H1 (cell line): Measurements from ENCODE around the gene WNT9A. TPM values are rescaled to one million over a fixed set of nuclear protein-coding genes. Genes with fewer than 3 reads are reported as not detected.
A peak's percentile ranks its signal among the peaks of the same experiment; 100 is the strongest.

Experiments
- CTCF ChIA-PET: fragments of 300-600 bp; sonication (Branson Sonifier 250); formaldehyde crosslinking; loops from one replicate; lab custom pipeline; 2021; ENCODE audit not compliant: partially characterized antibody; lab: Charles Lee
- POLR2A ChIA-PET: fragments of 300-600 bp; sonication (Branson Sonifier 250); formaldehyde crosslinking; loops from one replicate; lab custom pipeline; 2021; ENCODE audit warnings: inconsistent platforms; ENCODE audit not compliant: partially characterized antibody; lab: Charles Lee
- DNase-seq, 2 experiments: peaks; one replicate each; pipeline versions ENCODE4 v3.0.0 to v3.0.0-alpha.2; 2010 to 2022; ENCODE audit warnings: low spot score in 2 of 2, low read depth in 1 of 2, mixed read lengths in 1 of 2
- FAIRE-seq: peaks from 2 replicates; lab custom pipeline; 2011; peaks lifted over from hg19 to GRCh38; lab: Jason Lieb, UNC
- H2AFZ ChIP-seq: 2 replicates; pipeline ENCODE4 v1.8.1; 2012; ENCODE audit warnings: low read length, inconsistent platforms
- H2AK5ac ChIP-seq: 2 replicates; pipeline ENCODE4 v1.6.1; 2013; ENCODE audit warnings: low read depth, low read length
- H2BK120ac ChIP-seq: replicated peaks from 2 replicates; pipeline ENCODE3; 2013; ENCODE audit warnings: low read depth, low read length, inconsistent platforms
- H2BK12ac ChIP-seq: 2 replicates; pipeline ENCODE4 v1.6.1; 2013; ENCODE audit warnings: low read depth, low read length
- H2BK15ac ChIP-seq: 2 replicates; pipeline ENCODE4 v1.6.1; 2013; ENCODE audit warnings: low read length
- H2BK20ac ChIP-seq: 2 replicates; pipeline ENCODE4 v1.6.1; 2013; ENCODE audit warnings: low read length
- H2BK5ac ChIP-seq: 2 replicates; pipeline ENCODE4 v1.6.1; 2013; ENCODE audit warnings: low read depth, low read length
- H3K14ac ChIP-seq: 2 replicates; pipeline ENCODE4 v1.6.1; 2013; ENCODE audit warnings: inconsistent platforms; ENCODE audit not compliant: insufficient read length
- H3K18ac ChIP-seq: 2 replicates; pipeline ENCODE4 v1.6.1; 2013; ENCODE audit warnings: low read length; ENCODE audit errors: extremely low read depth
- H3K23ac ChIP-seq: 2 replicates; pipeline ENCODE4 v1.6.1; 2013; ENCODE audit warnings: inconsistent platforms; ENCODE audit not compliant: insufficient read length
- H3K23me2 ChIP-seq: 2 replicates; pipeline ENCODE4 v1.6.1; 2013; ENCODE audit warnings: low read depth, low read length
- H3K27ac ChIP-seq: 2 replicates; pipeline ENCODE4 v1.6.1; 2011; ENCODE audit warnings: low read depth, low read length, inconsistent platforms
- H3K27me3 ChIP-seq, 4 experiments: replicated peaks in 1 of 4; 1 replicate in 1 of 4; 2 replicates in 3 of 4; pipeline versions ENCODE4 v1.6.1 to v1.8.1; 2011 to 2013; ENCODE audit warnings: low read length in 3 of 4, mild to moderate bottlenecking in 3 of 4, inconsistent platforms in 2 of 4, mixed read lengths in 2 of 4, moderate library complexity in 1 of 4; ENCODE audit not compliant: control insufficient read depth in 3 of 4, insufficient read depth in 3 of 4; ENCODE audit errors: extremely low read depth in 1 of 4
- H3K36me3 ChIP-seq, 4 experiments: 2 replicates each; pipeline versions ENCODE4 v1.6.1 to v1.8.1; 2011 to 2013; ENCODE audit warnings: mild to moderate bottlenecking in 4 of 4, low read length in 3 of 4, moderate library complexity in 2 of 4, control low read depth in 1 of 4, inconsistent platforms in 1 of 4; ENCODE audit not compliant: insufficient read depth in 4 of 4, control insufficient read depth in 2 of 4
- H3K4ac ChIP-seq: replicated peaks from 2 replicates; pipeline ENCODE3; 2013; ENCODE audit warnings: low read length, low read depth, mixed read lengths, inconsistent platforms; ENCODE audit not compliant: insufficient read length
- H3K4me1 ChIP-seq, 4 experiments: replicated peaks in 1 of 4; 1 replicate in 1 of 4; 2 replicates in 3 of 4; pipeline versions ENCODE4 v1.6.1 to v1.8.1; 2011 to 2013; ENCODE audit warnings: low read length in 3 of 4, inconsistent platforms in 2 of 4, mixed read lengths in 1 of 4; ENCODE audit not compliant: insufficient read depth in 4 of 4, control insufficient read depth in 3 of 4
- H3K4me2 ChIP-seq, 2 experiments: 2 replicates each; pipeline versions ENCODE4 v1.6.1 to v1.8.1; 2011 to 2013; ENCODE audit warnings: low read depth in 2 of 2, low read length in 2 of 2, control low read depth in 1 of 2, inconsistent platforms in 1 of 2, mild to moderate bottlenecking in 1 of 2; ENCODE audit not compliant: insufficient read depth in 1 of 2
- H3K4me3 ChIP-seq, 4 experiments: fragments of 200-600, 300-600 bp in 1 of 4; sonication (generic), shearing (Covaris generic), sonication (Bioruptor Twin) in 1 of 4; 2 replicates each; pipeline versions ENCODE4 v1.5.1 to v1.8.1; 2011 to 2016; ENCODE audit warnings: low read length in 4 of 4, low read depth in 3 of 4, control low read depth in 2 of 4, inconsistent platforms in 2 of 4, mild to moderate bottlenecking in 2 of 4, mixed read lengths in 1 of 4, moderate library complexity in 1 of 4; ENCODE audit not compliant: insufficient read depth in 2 of 4; ENCODE audit errors: extremely low read depth in 1 of 4
- H3K56ac ChIP-seq: replicated peaks from 2 replicates; pipeline ENCODE3; 2013; ENCODE audit warnings: low read depth, mild to moderate bottlenecking, mixed read lengths, low read length, inconsistent platforms; ENCODE audit not compliant: insufficient read length
- H3K79me1 ChIP-seq: 2 replicates; pipeline ENCODE4 v1.6.1; 2013; ENCODE audit warnings: low read depth, low read length, control low read depth
- H3K79me2 ChIP-seq, 2 experiments: 2 replicates each; pipeline versions ENCODE4 v1.6.1 to v1.8.1; 2012 to 2013; ENCODE audit warnings: low read length in 2 of 2, mild to moderate bottlenecking in 2 of 2, inconsistent platforms in 1 of 2; ENCODE audit not compliant: insufficient read depth in 2 of 2, control insufficient read depth in 1 of 2
- H3K9ac ChIP-seq, 4 experiments: replicated peaks in 1 of 4; 1 replicate in 1 of 4; 2 replicates in 3 of 4; pipeline versions ENCODE4 v1.6.1 to v1.8.1; 2011 to 2013; ENCODE audit warnings: low read depth in 3 of 4, low read length in 3 of 4, control low read depth in 2 of 4, mild to moderate bottlenecking in 2 of 4, moderate library complexity in 2 of 4, inconsistent platforms in 1 of 4; ENCODE audit errors: extremely low read depth in 1 of 4
- H3K9me3 ChIP-seq, 2 experiments: 2 replicates each; pipeline versions ENCODE4 v1.6.1 to v1.8.1; 2012 to 2013; ENCODE audit warnings: mild to moderate bottlenecking in 2 of 2, moderate library complexity in 2 of 2, control low read depth in 1 of 2, inconsistent platforms in 1 of 2, low read depth in 1 of 2, low read length in 1 of 2, mixed read lengths in 1 of 2; ENCODE audit not compliant: insufficient read depth in 2 of 2
- H4K20me1 ChIP-seq, 2 experiments: replicated peaks in 1 of 2; 2 replicates each; pipeline versions ENCODE3 to v1.8.1; 2011 to 2013; ENCODE audit warnings: inconsistent platforms in 2 of 2, low read length in 2 of 2, mild to moderate bottlenecking in 1 of 2; ENCODE audit not compliant: insufficient read depth in 2 of 2, control insufficient read depth in 1 of 2
- H4K5ac ChIP-seq: 2 replicates; pipeline ENCODE4 v1.6.1; 2013; ENCODE audit warnings: low read length, low read depth, mixed read lengths, inconsistent platforms; ENCODE audit not compliant: insufficient read length
- H4K8ac ChIP-seq: 2 replicates; pipeline ENCODE4 v1.8.0; 2013; ENCODE audit warnings: mild to moderate bottlenecking, moderate library complexity, low read length, inconsistent platforms; ENCODE audit not compliant: insufficient read depth; ENCODE audit errors: extremely low read depth
- H4K91ac ChIP-seq: replicated peaks from 2 replicates; pipeline ENCODE3; 2013; ENCODE audit warnings: low read length, mixed read lengths, inconsistent platforms; ENCODE audit not compliant: insufficient read length
- BRCA1 ChIP-seq: IDR thresholded peaks from 2 replicates; pipeline ENCODE4 v1.6.1; 2012; ENCODE audit warnings: low read depth, low read length, improper control_type of control experiment
- CEBPB ChIP-seq: IDR thresholded peaks from 2 replicates; pipeline ENCODE4 v1.6.1; 2012; ENCODE audit warnings: low read depth, low read length
- CTBP2 ChIP-seq: IDR thresholded peaks from 2 replicates; pipeline ENCODE4 v1.7.0; 2011; ENCODE audit warnings: borderline replicate concordance, mild to moderate bottlenecking, moderate library complexity, mixed read lengths, low read length; ENCODE audit not compliant: insufficient read depth, insufficient read length
- CTCF ChIP-seq, 3 experiments: IDR thresholded peaks; 1 replicate in 2 of 3; 2 replicates in 1 of 3; pipeline versions ENCODE4 v1.5.1 to v1.6.1; 2011; ENCODE audit warnings: low read length in 3 of 3, mild to moderate bottlenecking in 3 of 3, inconsistent platforms in 2 of 3, low read depth in 1 of 3, moderate library complexity in 1 of 3; ENCODE audit not compliant: insufficient read depth in 1 of 3; ENCODE audit errors: control extremely low read depth in 1 of 3
- RAD21 ChIP-seq, 2 experiments: IDR thresholded peaks in 1 of 2; conservative IDR thresholded peaks in 1 of 2; 2 replicates each; pipeline ENCODE4 v1.6.1; 2011; ENCODE audit warnings: low read depth in 2 of 2, low read length in 2 of 2, improper control_type of control experiment in 1 of 2, inconsistent platforms in 1 of 2, mild to moderate bottlenecking in 1 of 2, moderate library complexity in 1 of 2
- TCF12 ChIP-seq: IDR thresholded peaks from 2 replicates; pipeline ENCODE4 v1.6.1; 2011; ENCODE audit warnings: low read depth, mild to moderate bottlenecking, low read length
- ZNF274 ChIP-seq: IDR thresholded peaks from 2 replicates; pipeline ENCODE4 v1.7.0; 2012; ENCODE audit warnings: low read length, borderline replicate concordance; ENCODE audit errors: extremely low read depth
- WGBS, 2 experiments: shearing (Covaris generic) in 1 of 2; methylation state at CpG; one replicate each; pipeline versions ENCODE4 v1.1.6 to v1.1.7; 2013 to 2015; ENCODE audit warnings: low lambda C conversion rate in 2 of 2, mixed read lengths in 2 of 2, inconsistent platforms in 1 of 2, low coverage in 1 of 2, missing lambda C conversion rate in 1 of 2; ENCODE audit not compliant: insufficient replicate concordance in 2 of 2, insufficient coverage in 1 of 2, insufficient read length in 1 of 2; ENCODE audit errors: extremely low coverage in 1 of 2, missing lambda C conversion rate in 1 of 2; 5-methylcytosine and 5-hydroxymethylcytosine counted together
- polyA plus RNA-seq, 7 experiments: library from polyadenylated mRNA; depleted of rRNA in 3 of 7; stranded (reverse) in 5 of 7; unstranded in 2 of 7; fragments of >200 nt in 5 of 7; fragments of 200-250 nt in 2 of 7; gene quantifications; 1 replicate in 5 of 7; 2 replicates in 1 of 7; 4 replicates in 1 of 7; pipeline versions ENCODE4 v1.2.1 to v1.2.3, GENCODE V29; 2011 to 2013; ENCODE audit warnings: missing spikeins in 2 of 7, mixed read lengths in 2 of 7
- total RNA-seq: library from RNA; stranded (reverse); fragmentation: NEBNext Ultra II Directional; extraction: Animal tissue kit (Norgen Biotek cat#: 25700); gene quantifications from 2 replicates; pipeline ENCODE4 v1.2.1, GENCODE V29; 2021
- TF ChIP-seq, protein P1 (sequence below): IDR thresholded peaks from 2 replicates; pipeline ENCODE4 v1.6.1; 2012; ENCODE audit warnings: inconsistent platforms

WNT9A gene
- total and polyA plus RNA-seq, 2 of the 8 experiments (the other 6 are each of a cell fraction or from before 2014, with no cell fraction given), result 1.1 to 1.5 TPM

DNA sequence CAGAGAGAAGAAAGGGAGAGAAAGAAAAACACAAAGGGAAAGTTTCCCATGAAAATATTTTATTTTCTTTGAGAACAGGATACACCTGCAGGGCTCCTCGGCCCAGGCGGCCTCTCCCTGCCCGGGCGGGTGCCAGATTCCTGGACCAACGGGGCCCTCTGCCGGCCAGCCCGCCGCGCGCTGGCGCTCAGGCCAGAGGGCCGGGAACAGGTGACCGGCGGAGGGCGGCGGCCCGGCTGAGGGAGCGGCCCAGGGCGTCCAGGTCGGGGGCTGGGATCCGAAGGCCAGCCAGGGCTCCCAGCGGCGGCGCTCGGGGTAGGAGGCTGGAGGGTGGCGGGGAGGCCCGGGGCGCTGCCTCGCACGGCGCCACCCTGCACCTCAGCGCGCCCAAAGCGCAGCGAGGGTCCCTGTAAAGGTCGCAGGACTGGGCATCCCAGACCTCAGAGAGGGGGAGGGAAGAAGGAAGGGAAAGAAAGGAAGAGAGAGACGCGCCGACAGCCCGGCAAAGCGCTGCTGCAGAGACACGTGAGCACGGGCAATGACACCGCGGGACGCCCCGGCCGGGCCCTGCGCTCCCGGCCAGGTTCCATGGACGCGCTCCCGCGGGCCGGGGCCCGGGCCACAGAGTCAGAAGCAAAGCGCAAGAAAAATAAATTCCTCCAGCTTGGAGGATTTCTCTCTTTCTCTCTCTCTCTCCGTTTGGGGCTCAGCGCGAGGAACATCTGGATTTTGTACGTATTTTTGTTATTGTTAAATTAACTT lies 927 bp downstream of the WNT9A start:
- H2BK15ac ChIP-seq, result no peak overlapping the region
- H2AFZ ChIP-seq, result no peak overlapping the region
- peak overlapping the region; percentile 12 for H3K56ac ChIP-seq
- POLR2A ChIA-PET, result interaction anchor here (0.7 to 1.2 kb wide), 3 partner anchors 159 to 212 kb away, joined by 3 to 5 read pairs (median 3); partner anchors contain the start of genes JMJD4 and SNAP47
- no peak overlapping the region for H2BK12ac ChIP-seq
- peak in 1 of 2 experiments; percentile 92 for DNase-seq
- H3K9me3 ChIP-seq, result no peaks in the 10 kb centered on the region
- H3K79me1 ChIP-seq, result no peaks in the 10 kb centered on the region
- H3K79me2 ChIP-seq, result no peaks in the 10 kb centered on the region
- no peak overlapping the region for H3K14ac ChIP-seq
- no peak overlapping the region for H4K5ac ChIP-seq
- FAIRE-seq, result no peak
- peaks cover 0 to 10% of the 10 kb centered on the region in 2 experiments for H4K20me1 ChIP-seq
- peak overlapping the region; percentile 48 to 72 (median 65) for H3K4me3 ChIP-seq
- H3K23ac ChIP-seq, result no peak overlapping the region
- H3K36me3 ChIP-seq, result no peaks in the 10 kb centered on the region
- CTCF ChIA-PET, result interaction anchor here (0.8 to 5.7 kb wide), 8 partner anchors 16 to 465 kb away, joined by 3 to 44 read pairs (median 5); no protein-coding TSS in a partner anchor
- peak overlapping the region; percentile 69 for H3K4ac ChIP-seq
- H2BK20ac ChIP-seq, result no peak overlapping the region
- H3K27me3 ChIP-seq, result peaks cover 9 to 22% (median 18%) of the 10 kb centered on the region in 4 experiments
- H4K91ac ChIP-seq, result no peak overlapping the region
- peak overlapping the region; percentile 9 to 46 (median 30); a peak in 2 of 7 replicates for H3K9ac ChIP-seq
- no peak overlapping the region for H2AK5ac ChIP-seq
- no peak overlapping the region for H2BK5ac ChIP-seq
- peaks cover 0 to 19% (median 10%) of the 10 kb centered on the region in 4 experiments; a peak in 5 of 7 replicates for H3K4me1 ChIP-seq
- H3K4me2 ChIP-seq, result peak overlapping the region; percentile 80 to 94
- H2BK120ac ChIP-seq, result no peak overlapping the region
- H3K27ac ChIP-seq, result no peak overlapping the region
- peak overlapping the region; percentile 36 for H3K18ac ChIP-seq
- 2% methylated on average over 40 of the region's 61 CpGs; no CpG with 5 or more reads in 1 of the 2 experiments for WGBS, 2 experiments
- peak overlapping the region; percentile 36; the same call in 1 of the 2 replicates for H4K8ac ChIP-seq
- H3K23me2 ChIP-seq, result peaks cover 12% of the 10 kb centered on the region
- TF ChIP-seq CTCF (IDR thresholded peaks at IDR 0.05; ENCODE audit: control extremely low read depth in 1 of 3, insufficient read depth in 1 of 3, low read depth in 1 of 3, low read length in 3 of 3) (peak; percentile 66 to 94 (median 80)), RAD21 (IDR thresholded peaks at IDR 0.05 in 1 of 2, conservative IDR thresholded peaks at IDR 0.05 in 1 of 2; ENCODE audit: low read depth in 2 of 2, low read length in 2 of 2) (peak; percentile 90 to 97), ZNF274 (no peak), TCF12 (0 out of 2 replicates have a peak, but pooled peaks have one; percentile 43), CTBP2 (peak; percentile 67), BRCA1 (no peak), CEBPB (no peak)
- TF ChIP-seq, protein P1, sequence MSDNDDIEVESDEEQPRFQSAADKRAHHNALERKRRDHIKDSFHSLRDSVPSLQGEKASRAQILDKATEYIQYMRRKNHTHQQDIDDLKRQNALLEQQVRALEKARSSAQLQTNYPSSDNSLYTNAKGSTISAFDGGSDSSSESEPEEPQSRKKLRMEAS, result peak; percentile 62
